IPS-20b (cell line): Measurements from ENCODE around the gene PDZD2.
A peak's percentile ranks its signal among the peaks of the same experiment; 100 is the strongest.
"Not testable (repeated sequence)": the region's sequence is repeated elsewhere in the genome, so short reads cannot be mapped to it uniquely, and the experiment has no call there.

Experiments
- H3K27ac ChIP-seq: one replicate; pipeline ENCODE4 v1.5.1; 2013; ENCODE audit warnings: low read length
- H3K27me3 ChIP-seq: 2 replicates; pipeline ENCODE4 v1.6.1; 2013; ENCODE audit warnings: mild to moderate bottlenecking, low read length, inconsistent platforms; ENCODE audit not compliant: insufficient read depth
- H3K36me3 ChIP-seq: 2 replicates; pipeline ENCODE4 v1.6.1; 2013; ENCODE audit warnings: low read depth, mild to moderate bottlenecking, inconsistent platforms, low read length, moderate library complexity; ENCODE audit not compliant: insufficient read depth
- H3K4me1 ChIP-seq: 2 replicates; pipeline ENCODE4 v1.6.1; 2013; ENCODE audit warnings: mild to moderate bottlenecking, control low read depth, inconsistent platforms, low read length, moderate library complexity; ENCODE audit not compliant: insufficient read depth
- H3K4me3 ChIP-seq: 2 replicates; pipeline ENCODE4 v1.5.1; 2013; ENCODE audit warnings: mild to moderate bottlenecking, low read length, inconsistent platforms
- H3K9ac ChIP-seq: 2 replicates; pipeline ENCODE4 v1.6.1; 2013; ENCODE audit warnings: low read depth, mild to moderate bottlenecking, inconsistent platforms, low read length, moderate library complexity
- H3K9me3 ChIP-seq: 2 replicates; pipeline ENCODE4 v1.6.1; 2013; ENCODE audit warnings: mild to moderate bottlenecking, low read depth, low read length, inconsistent platforms; ENCODE audit not compliant: insufficient read depth

Gene PDZD2

DNA sequence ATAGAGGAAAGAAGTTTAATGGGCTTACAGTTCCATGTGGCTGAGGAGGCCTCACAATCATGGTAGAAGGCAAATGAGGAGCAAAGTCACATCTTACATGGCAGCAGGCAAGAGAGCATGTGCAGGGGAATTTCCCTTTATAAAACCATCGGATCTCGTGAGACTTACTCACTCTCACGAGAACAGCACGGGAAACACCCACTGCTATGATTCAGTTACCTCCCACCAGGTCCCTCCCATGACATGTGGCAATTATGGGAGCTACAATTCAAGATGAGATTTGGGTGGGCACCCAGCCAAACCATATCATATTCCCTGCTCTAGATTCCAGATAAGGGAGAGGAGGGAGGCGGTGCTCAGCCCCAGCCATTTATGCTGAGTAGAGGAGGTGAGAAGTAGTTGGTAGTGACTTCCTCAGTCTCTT lies 336.3 kb downstream of the PDZD2 start:
- H3K27ac ChIP-seq, H3K9me3 ChIP-seq, H3K27me3 ChIP-seq, H3K9ac ChIP-seq, H3K36me3 ChIP-seq, H3K4me3 ChIP-seq, H3K4me1 ChIP-seq: not testable (repeated sequence)

DNA sequence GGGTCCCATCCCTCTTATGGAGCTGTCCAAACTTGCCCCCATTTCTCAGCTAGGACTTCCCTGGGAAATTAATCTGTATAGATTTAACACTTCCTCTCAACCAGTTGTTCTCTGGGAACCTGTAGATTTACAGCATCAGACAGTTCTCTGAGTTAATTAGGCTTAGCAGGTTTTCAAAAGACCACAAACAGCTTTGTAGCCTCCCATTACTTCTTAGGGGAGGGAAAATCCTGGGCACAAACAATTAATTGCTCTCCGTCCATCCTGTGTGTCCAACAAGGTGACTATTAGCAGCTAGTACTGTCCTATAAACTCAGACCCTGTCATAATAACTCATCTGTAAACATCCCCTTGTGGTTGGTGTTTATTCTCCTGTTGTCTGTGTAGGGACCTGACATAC lies 337.2 kb downstream of the PDZD2 start:
- H3K9me3 ChIP-seq: no peaks in the 10 kb centered on the region
- no peak overlapping the region for H3K4me3 ChIP-seq
- no peaks in the 10 kb centered on the region for H3K36me3 ChIP-seq
- no peaks in the 10 kb centered on the region for H3K4me1 ChIP-seq
- no peak overlapping the region for H3K9ac ChIP-seq
- H3K27ac ChIP-seq: no peak overlapping the region
- no peaks in the 10 kb centered on the region for H3K27me3 ChIP-seq

DNA sequence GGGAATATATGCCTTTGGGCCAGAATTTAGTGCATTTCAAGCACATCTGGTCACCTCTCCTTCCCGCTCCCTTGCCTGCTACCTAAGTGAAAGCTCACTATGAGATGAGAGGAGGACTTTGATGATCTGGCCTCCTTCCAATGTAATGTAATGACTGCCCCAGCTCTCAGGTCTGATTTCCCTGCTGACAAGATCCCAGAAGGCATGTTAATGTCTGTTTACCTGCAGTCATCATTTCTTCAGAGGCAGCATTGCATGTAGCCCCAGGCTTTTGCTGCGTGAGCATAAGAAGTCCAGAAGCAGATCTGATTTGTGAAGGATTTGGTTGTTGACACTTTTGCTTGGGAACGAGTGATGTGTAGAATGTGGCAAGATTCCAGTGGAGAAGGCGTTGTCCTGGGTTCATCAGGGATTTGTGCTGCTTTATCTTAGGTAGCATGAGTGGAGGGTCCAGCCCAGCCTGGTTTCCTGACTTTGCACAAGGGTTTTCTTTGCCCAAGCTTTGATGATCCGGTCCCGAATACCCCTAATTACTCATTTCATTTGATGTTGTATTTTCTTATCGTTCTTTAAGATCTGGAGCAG lies 342.5 kb downstream of the PDZD2 start:
- no peak overlapping the region for H3K27ac ChIP-seq

DNA sequence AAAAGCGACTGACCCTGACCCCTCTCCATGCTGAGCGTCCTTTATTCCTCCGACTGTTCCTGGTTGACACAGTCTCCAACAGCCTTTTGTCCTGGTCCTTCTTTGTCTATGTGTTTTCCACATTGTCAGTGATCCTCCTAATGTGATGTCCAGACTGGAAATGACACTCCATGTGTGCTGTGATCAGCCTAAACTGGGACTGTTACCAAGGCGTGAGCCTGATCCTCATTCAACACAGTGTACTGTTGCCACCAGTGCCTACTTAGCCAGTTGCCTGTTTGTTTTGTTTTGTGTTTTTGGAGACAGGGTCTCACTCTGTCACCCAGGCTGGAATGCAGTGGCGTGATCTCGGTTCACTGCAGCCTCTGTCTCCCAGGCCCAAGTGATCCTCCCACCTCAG lies 343.1 kb downstream of the PDZD2 start:
- H3K27ac ChIP-seq: no peak overlapping the region
- no peaks in the 10 kb centered on the region; the same call in 1 of the 2 replicates for H3K4me1 ChIP-seq
- H3K27me3 ChIP-seq: no peaks in the 10 kb centered on the region
- H3K9me3 ChIP-seq: no peaks in the 10 kb centered on the region
- H3K4me3 ChIP-seq: no peak overlapping the region
- no peaks in the 10 kb centered on the region for H3K36me3 ChIP-seq
- H3K9ac ChIP-seq: no peak overlapping the region

More for the DNA sequence above, 342.5 kb downstream of the PDZD2 start:
- no peaks in the 10 kb centered on the region for H3K27me3 ChIP-seq
- H3K4me1 ChIP-seq: no peaks in the 10 kb centered on the region; the same call in 1 of the 2 replicates
- H3K4me3 ChIP-seq: no peak overlapping the region
- no peak overlapping the region for H3K9ac ChIP-seq
- no peaks in the 10 kb centered on the region for H3K36me3 ChIP-seq
- no peaks in the 10 kb centered on the region for H3K9me3 ChIP-seq

DNA sequence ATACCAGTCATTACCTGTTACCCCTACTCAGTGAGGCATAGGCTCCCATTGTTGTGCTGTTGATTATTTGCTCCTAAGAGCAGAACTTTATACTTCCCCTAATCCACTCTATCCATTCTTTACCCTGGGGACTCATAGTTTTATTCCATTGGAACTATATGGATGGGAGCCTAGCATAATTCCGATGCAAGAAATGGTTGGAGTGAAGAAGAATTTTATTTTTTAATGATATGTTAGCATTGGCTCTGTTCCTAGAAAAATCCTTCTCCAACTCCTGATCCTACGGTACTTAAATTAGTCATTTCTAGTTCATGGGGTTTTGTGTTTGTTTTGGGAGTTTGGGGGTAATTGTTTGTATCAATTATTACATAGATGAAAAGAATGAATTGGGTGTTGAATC lies 343.7 kb downstream of the PDZD2 start:
- no peaks in the 10 kb centered on the region for H3K27me3 ChIP-seq
- H3K9me3 ChIP-seq: no peaks in the 10 kb centered on the region
- H3K36me3 ChIP-seq: no peaks in the 10 kb centered on the region
- no peak overlapping the region for H3K9ac ChIP-seq
- H3K27ac ChIP-seq: no peak overlapping the region
- no peak overlapping the region for H3K4me3 ChIP-seq
- H3K4me1 ChIP-seq: no peaks in the 10 kb centered on the region; the same call in 1 of the 2 replicates

DNA sequence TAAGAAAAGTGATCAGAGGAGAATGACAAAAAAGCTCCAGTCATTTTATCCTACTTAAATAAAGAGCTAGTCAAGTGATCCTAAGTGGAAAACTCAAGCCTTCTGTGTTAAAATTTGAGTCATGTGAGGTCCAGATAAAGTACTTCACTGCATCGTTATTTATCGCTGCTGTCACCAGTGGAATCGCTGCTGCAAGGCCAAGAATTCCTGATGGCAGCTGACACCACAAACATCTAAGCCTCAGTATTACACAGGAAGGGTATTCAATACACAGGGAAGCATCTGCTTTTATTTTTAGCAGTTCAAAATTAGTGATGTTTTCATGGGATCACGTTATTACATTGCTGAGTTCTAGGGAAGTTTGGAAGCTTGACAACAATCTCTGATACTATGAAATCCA lies 344.9 kb downstream of the PDZD2 start:
- no peaks in the 10 kb centered on the region; the same call in 1 of the 2 replicates for H3K4me1 ChIP-seq
- no peaks in the 10 kb centered on the region for H3K9me3 ChIP-seq
- no peak overlapping the region for H3K9ac ChIP-seq
- H3K27me3 ChIP-seq: no peaks in the 10 kb centered on the region
- H3K36me3 ChIP-seq: no peaks in the 10 kb centered on the region
- no peak overlapping the region for H3K27ac ChIP-seq
- H3K4me3 ChIP-seq: no peak overlapping the region

DNA sequence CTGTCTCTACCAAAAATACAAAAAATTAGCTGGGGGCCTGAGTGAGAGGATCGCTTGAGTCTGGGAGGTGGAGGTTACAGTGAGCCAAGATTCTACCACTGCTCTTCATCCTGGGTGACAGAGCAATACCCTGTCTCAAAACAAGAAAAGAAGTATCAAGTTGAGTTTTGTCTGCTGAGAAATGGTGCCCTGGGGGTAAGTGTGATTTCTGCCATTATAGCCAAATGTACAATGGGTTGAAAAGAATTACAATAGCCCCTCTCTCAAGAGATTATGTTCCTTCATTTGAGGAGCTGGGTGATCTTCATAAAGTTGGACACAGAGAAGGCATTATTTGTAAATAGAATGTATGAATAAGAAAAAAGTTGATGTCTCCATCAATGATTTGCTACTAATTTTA lies 345.8 kb downstream of the PDZD2 start:
- no peak overlapping the region for H3K4me3 ChIP-seq
- no peaks in the 10 kb centered on the region for H3K27me3 ChIP-seq
- no peaks in the 10 kb centered on the region for H3K9me3 ChIP-seq
- H3K27ac ChIP-seq: no peak overlapping the region
- H3K4me1 ChIP-seq: no peaks in the 10 kb centered on the region; the same call in 1 of the 2 replicates
- no peaks in the 10 kb centered on the region for H3K36me3 ChIP-seq
- H3K9ac ChIP-seq: no peak overlapping the region

DNA sequence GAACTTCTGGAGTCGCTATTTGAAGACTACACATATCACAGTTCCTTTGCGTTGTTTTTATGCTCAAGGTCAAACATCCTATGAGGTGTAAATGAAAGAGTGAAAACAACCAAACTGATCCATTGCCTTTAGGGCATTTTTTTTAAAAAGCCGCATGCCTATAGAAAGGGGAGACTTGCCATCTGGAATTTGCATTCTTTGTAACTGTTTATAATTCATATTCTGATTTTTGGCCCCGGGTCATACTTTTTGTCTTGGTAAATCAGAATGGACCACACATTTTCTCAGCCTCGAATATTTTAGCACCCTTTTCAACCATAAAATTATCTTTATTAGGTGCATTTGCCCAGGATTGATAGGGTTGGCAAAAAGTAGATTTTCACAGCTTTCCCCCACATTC lies 347.2 kb downstream of the PDZD2 start:
- Histone ChIP-seq H3K27ac (no peak overlapping the region), H3K27me3 (no peaks in the 10 kb centered on the region), H3K4me3 (no peak overlapping the region), H3K9ac (no peak overlapping the region), H3K36me3 (no peaks in the 10 kb centered on the region), H3K9me3 (no peaks in the 10 kb centered on the region), H3K4me1 (peaks cover 3% of the 10 kb centered on the region; the same call in 1 of the 2 replicates)

DNA sequence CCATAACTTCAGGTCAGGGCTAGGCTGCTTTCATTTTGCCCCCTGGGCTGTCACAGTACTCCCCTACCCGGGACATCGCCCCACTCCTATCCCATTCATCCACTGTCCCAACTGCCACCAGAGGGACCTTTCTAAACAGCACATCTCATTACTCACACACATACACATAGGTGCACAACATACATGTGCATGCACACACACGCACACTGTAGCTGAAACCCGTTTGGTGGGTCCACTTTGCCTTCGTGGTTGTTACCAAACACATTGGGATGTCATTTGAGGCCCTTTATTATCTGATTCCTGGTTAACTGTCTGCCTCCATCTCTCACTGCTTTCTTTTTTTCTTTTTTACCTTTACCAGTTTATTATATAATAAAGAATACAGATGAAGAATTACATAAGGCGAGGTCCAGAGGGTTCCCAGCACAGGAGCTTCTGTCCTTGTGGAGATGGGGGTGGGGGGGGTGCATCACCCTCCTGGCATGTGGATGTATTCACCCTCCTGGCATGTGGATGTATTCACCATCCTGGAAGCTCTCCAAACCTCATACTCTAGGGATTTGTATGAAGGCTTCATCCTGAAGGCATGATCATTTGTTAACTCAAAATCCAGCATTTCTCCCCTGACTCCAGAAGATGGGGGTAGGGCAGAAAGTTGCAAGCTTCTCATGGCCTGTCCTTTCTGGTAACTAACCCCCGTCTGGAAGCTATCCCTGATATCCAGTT lies 349.2 kb downstream of the PDZD2 start:
- H3K36me3 ChIP-seq: no peaks in the 10 kb centered on the region
- H3K4me3 ChIP-seq: no peak overlapping the region
- no peak overlapping the region for H3K27ac ChIP-seq
- H3K27me3 ChIP-seq: no peaks in the 10 kb centered on the region
- no peaks in the 10 kb centered on the region for H3K9me3 ChIP-seq
- H3K9ac ChIP-seq: no peak overlapping the region
- H3K4me1 ChIP-seq: peaks cover 16% of the 10 kb centered on the region

DNA sequence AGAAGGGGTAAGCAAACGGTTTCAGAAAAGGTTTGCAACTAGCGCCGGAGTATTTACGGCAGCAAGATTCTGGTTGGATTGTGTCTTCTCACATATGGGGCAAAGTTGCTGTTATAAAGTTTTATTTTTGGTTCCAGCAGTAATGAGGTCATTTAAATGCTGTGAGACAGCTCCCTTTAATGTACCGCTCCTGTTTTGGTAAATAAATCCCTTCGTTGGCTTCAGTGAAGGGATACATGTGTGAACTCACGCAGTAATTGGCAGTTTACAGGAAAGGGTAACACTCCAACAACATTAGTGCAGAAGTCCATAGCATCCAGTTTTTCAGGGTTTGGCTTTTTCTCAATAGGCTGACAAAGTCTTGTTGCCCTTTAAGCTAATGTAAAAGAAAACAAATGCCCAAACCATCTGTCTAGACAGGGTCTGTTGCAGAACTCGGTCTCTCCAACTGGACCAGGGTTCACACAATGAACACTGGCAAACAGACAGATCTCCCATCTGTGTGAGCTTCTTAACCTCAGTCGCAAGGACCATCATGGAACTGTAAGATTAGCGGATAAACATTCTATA lies 351.2 kb downstream of the PDZD2 start:
- Histone ChIP-seq H3K36me3 (no peaks in the 10 kb centered on the region), H3K9me3 (no peaks in the 10 kb centered on the region), H3K9ac (no peak overlapping the region), H3K27ac (no peak overlapping the region), H3K4me3 (no peak overlapping the region), H3K4me1 (peaks cover 23% of the 10 kb centered on the region), H3K27me3 (no peaks in the 10 kb centered on the region)

DNA sequence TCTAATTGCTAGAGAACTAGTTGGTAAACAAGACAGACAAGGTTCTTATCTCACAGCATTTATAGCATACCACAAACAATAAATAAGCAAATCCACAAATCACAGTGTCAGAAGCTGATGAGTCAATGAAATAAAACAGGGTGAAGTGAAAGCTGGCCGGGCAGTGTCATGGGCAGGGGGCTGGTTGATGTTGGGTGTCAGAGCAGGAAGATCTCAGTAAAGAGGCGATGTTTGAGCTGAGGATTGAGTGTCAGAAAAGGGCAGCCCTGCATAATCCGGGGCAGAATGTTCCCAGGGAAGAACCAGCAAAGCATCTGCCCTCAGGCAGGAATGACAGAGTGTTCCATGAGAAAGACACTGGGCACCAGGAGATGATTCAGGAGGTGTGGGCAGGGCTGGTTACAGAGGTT lies 351.8 kb downstream of the PDZD2 start:
- no peak overlapping the region for H3K4me3 ChIP-seq
- no peak overlapping the region for H3K9ac ChIP-seq
- H3K36me3 ChIP-seq: no peaks in the 10 kb centered on the region
- H3K9me3 ChIP-seq: no peaks in the 10 kb centered on the region
- peaks cover 26% of the 10 kb centered on the region for H3K4me1 ChIP-seq
- no peak overlapping the region for H3K27ac ChIP-seq
- H3K27me3 ChIP-seq: no peaks in the 10 kb centered on the region

DNA sequence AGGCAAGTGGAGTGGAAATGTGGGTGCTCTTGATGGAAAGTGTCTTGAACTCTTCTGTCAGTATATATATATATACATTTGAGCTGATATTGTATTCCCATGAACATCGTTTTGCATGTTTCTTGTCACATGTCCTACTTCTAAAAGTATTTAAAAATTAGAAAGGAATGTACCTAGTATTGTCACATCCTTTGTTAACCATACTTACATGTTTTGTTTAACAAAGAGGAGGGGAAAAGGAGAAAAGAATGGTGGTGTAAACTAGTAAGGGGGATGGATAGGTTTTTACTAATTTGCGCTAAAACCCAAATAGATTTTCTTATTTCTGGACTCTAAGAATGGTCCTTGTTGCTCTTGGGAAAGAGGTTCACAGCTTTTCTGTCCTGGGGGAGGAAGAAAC lies 353.4 kb downstream of the PDZD2 start:
- Histone ChIP-seq H3K27me3 (no peaks in the 10 kb centered on the region), H3K4me1 (peaks cover 28% of the 10 kb centered on the region), H3K9me3 (no peaks in the 10 kb centered on the region), H3K4me3 (peak overlapping the region; percentile 36; the same call in 1 of the 2 replicates), H3K36me3 (no peaks in the 10 kb centered on the region), H3K27ac (no peak overlapping the region), H3K9ac (peak overlapping the region; percentile 47; the same call in 1 of the 2 replicates)
